ENCODE results near the gene PLXNA2. TPM values are rescaled to one million over a fixed set of nuclear protein-coding genes. Genes with fewer than 3 reads are reported as not detected.

PLXNA2 gene
- total RNA-seq, 1 donor from 2014 or later, result 1.7 TPM

DNA sequence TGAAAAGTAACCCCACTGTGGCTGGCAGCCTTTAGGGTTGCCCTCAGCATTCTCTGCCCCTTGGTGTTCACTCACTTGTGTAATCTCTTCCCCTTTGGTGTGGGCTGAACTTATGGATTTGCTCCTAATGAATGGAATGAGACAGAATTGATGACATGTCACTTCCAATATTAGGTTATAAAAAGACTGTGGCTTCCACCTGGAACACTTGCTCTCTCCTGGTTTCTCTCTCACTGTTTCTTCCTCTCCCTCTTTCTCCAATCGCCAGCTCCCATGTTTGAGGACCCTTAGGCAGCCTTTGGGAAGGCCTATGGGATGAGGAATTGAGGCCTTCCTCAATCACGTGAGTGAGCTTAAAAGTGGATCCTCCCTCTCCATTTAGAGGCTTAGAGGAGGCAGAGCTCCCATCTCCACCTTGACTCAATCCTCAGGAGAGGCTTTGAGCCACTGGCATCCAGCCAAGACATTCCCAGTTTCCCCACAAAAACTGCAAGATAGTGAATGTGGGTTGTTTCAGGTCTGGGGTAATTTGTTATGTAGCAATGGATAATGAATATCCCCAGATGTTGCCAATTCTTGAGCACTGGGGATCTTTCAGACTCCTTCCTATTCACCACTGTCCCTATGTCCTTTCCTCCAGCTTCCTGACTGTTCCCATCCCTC is 237.8 kb downstream of the PLXNA2 start:
- Histone ChIP-seq H3F3A (ENCODE audit: low read depth) (no peaks in the 10 kb centered on the region), H3K4me2 (no peak overlapping the region), H4K20me1 (ENCODE audit: low read depth) (no peaks in the 10 kb centered on the region), H3K36me3 (no peaks in the 10 kb centered on the region), H2AFZ (replicated peaks) (no peak overlapping the region), H3K9ac (no peak overlapping the region), H3K27me3 (no peaks in the 10 kb centered on the region), H3K79me2 (ENCODE audit: low read depth) (no peaks in the 10 kb centered on the region), H3K27ac (no peak overlapping the region), H3K9me3 (ENCODE audit: low read depth) (no peaks in the 10 kb centered on the region), H3K4me3 (no peak overlapping the region), H3K4me1 (no peaks in the 10 kb centered on the region)
- Mint-ChIP-seq H3K27me3 (ENCODE audit: insufficient read depth, low read depth) (peaks cover 3% of the 10 kb centered on the region), H3K27ac (no peak overlapping the region), H3K4me1 (peaks cover 4% of the 10 kb centered on the region), H3K36me3 (no peaks in the 10 kb centered on the region), H3K4me3 (no peak overlapping the region), H3K9me3 (peaks cover 10% of the 10 kb centered on the region)
- DNase-seq (ENCODE audit: low spot score), result no peak
- TF ChIP-seq, protein P1, sequence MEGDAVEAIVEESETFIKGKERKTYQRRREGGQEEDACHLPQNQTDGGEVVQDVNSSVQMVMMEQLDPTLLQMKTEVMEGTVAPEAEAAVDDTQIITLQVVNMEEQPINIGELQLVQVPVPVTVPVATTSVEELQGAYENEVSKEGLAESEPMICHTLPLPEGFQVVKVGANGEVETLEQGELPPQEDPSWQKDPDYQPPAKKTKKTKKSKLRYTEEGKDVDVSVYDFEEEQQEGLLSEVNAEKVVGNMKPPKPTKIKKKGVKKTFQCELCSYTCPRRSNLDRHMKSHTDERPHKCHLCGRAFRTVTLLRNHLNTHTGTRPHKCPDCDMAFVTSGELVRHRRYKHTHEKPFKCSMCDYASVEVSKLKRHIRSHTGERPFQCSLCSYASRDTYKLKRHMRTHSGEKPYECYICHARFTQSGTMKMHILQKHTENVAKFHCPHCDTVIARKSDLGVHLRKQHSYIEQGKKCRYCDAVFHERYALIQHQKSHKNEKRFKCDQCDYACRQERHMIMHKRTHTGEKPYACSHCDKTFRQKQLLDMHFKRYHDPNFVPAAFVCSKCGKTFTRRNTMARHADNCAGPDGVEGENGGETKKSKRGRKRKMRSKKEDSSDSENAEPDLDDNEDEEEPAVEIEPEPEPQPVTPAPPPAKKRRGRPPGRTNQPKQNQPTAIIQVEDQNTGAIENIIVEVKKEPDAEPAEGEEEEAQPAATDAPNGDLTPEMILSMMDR (IDR thresholded peaks at IDR 0.05), result no peak
- TF ChIP-seq EZH2 (IDR thresholded peaks at IDR 0.05) (no peak), EZH2phosphoT487 (IDR thresholded peaks at IDR 0.05) (no peak)

GRCh38 chr1:208004851-208005250 is 239.3 kb downstream of the PLXNA2 start:
- Mint-ChIP-seq H3K4me3 (no peak overlapping the region), H3K9me3 (peaks cover 13% of the 10 kb centered on the region), H3K4me1 (no peaks in the 10 kb centered on the region), H3K27me3 (ENCODE audit: insufficient read depth, low read depth) (peaks cover 3% of the 10 kb centered on the region), H3K27ac (no peak overlapping the region), H3K36me3 (no peaks in the 10 kb centered on the region)
- Histone ChIP-seq H2AFZ (replicated peaks) (no peak overlapping the region), H4K20me1 (ENCODE audit: low read depth) (no peaks in the 10 kb centered on the region), H3K9me3 (ENCODE audit: low read depth) (no peaks in the 10 kb centered on the region), H3K4me2 (no peak overlapping the region), H3K4me1 (no peaks in the 10 kb centered on the region), H3K27ac (no peak overlapping the region), H3K9ac (no peak overlapping the region), H3K79me2 (ENCODE audit: low read depth) (no peaks in the 10 kb centered on the region), H3K36me3 (no peaks in the 10 kb centered on the region), H3F3A (ENCODE audit: low read depth) (no peaks in the 10 kb centered on the region), H3K27me3 (no peaks in the 10 kb centered on the region), H3K4me3 (no peak overlapping the region)
- TF ChIP-seq EZH2 (IDR thresholded peaks at IDR 0.05) (no peak), EZH2phosphoT487 (IDR thresholded peaks at IDR 0.05) (no peak)
- TF ChIP-seq, protein P1 (IDR thresholded peaks at IDR 0.05), result no peak
- no peak for DNase-seq (ENCODE audit: low spot score)

GRCh38 chr1:208003241-208003640 is 240.9 kb downstream of the PLXNA2 start:
- TF ChIP-seq, protein P1 (IDR thresholded peaks at IDR 0.05), result no peak
- no peak for TF ChIP-seq EZH2phosphoT487 (IDR thresholded peaks at IDR 0.05)
- TF ChIP-seq EZH2 (IDR thresholded peaks at IDR 0.05), result no peak
- H3K9me3 ChIP-seq (ENCODE audit: low read depth), result no peaks in the 10 kb centered on the region
- no peaks in the 10 kb centered on the region for H4K20me1 ChIP-seq (ENCODE audit: low read depth)
- no peaks in the 10 kb centered on the region for H3K36me3 ChIP-seq
- Mint-ChIP-seq H3K9me3 (peaks cover 13% of the 10 kb centered on the region), H3K36me3 (no peaks in the 10 kb centered on the region), H3K4me1 (no peaks in the 10 kb centered on the region), H3K27ac (no peak overlapping the region), H3K27me3 (ENCODE audit: insufficient read depth, low read depth) (peaks cover 6% of the 10 kb centered on the region), H3K4me3 (no peak overlapping the region)
- H3F3A ChIP-seq (ENCODE audit: low read depth), result no peaks in the 10 kb centered on the region
- H3K4me1 ChIP-seq, result no peaks in the 10 kb centered on the region
- DNase-seq (ENCODE audit: low spot score), result no peak
- no peak overlapping the region for H3K4me2 ChIP-seq
- no peaks in the 10 kb centered on the region for H3K79me2 ChIP-seq (ENCODE audit: low read depth)
- H2AFZ ChIP-seq (replicated peaks), result no peak overlapping the region
- no peak overlapping the region for H3K4me3 ChIP-seq
- no peak overlapping the region for H3K9ac ChIP-seq
- no peak overlapping the region for H3K27ac ChIP-seq
- no peaks in the 10 kb centered on the region for H3K27me3 ChIP-seq
